H1 (cell line): ENCODE results near the gene SLC1A5. TPM values are rescaled to one million over a fixed set of nuclear protein-coding genes. Genes with fewer than 3 reads are reported as not detected.
A peak's percentile ranks its signal among the peaks of the same experiment; 100 is the strongest.

Experiments
- CTCF ChIA-PET: fragments of 300-600 bp; sonication (Branson Sonifier 250); formaldehyde crosslinking; loops from one replicate; lab custom pipeline; 2021; ENCODE audit not compliant: partially characterized antibody; lab: Charles Lee
- POLR2A ChIA-PET: fragments of 300-600 bp; sonication (Branson Sonifier 250); formaldehyde crosslinking; loops from one replicate; lab custom pipeline; 2021; ENCODE audit warnings: inconsistent platforms; ENCODE audit not compliant: partially characterized antibody; lab: Charles Lee
- DNase-seq, 2 experiments: peaks; one replicate each; pipeline versions ENCODE4 v3.0.0 to v3.0.0-alpha.2; 2010 to 2022; ENCODE audit warnings: low spot score in 2 of 2, low read depth in 1 of 2, mixed read lengths in 1 of 2
- FAIRE-seq: peaks from 2 replicates; lab custom pipeline; 2011; peaks lifted over from hg19 to GRCh38; lab: Jason Lieb, UNC
- H2AFZ ChIP-seq: 2 replicates; pipeline ENCODE4 v1.8.1; 2012; ENCODE audit warnings: low read length, inconsistent platforms
- H2AK5ac ChIP-seq: 2 replicates; pipeline ENCODE4 v1.6.1; 2013; ENCODE audit warnings: low read depth, low read length
- H2BK120ac ChIP-seq: replicated peaks from 2 replicates; pipeline ENCODE3; 2013; ENCODE audit warnings: low read depth, low read length, inconsistent platforms
- H2BK12ac ChIP-seq: 2 replicates; pipeline ENCODE4 v1.6.1; 2013; ENCODE audit warnings: low read depth, low read length
- H2BK15ac ChIP-seq: 2 replicates; pipeline ENCODE4 v1.6.1; 2013; ENCODE audit warnings: low read length
- H2BK20ac ChIP-seq: 2 replicates; pipeline ENCODE4 v1.6.1; 2013; ENCODE audit warnings: low read length
- H2BK5ac ChIP-seq: 2 replicates; pipeline ENCODE4 v1.6.1; 2013; ENCODE audit warnings: low read depth, low read length
- H3K14ac ChIP-seq: 2 replicates; pipeline ENCODE4 v1.6.1; 2013; ENCODE audit warnings: inconsistent platforms; ENCODE audit not compliant: insufficient read length
- H3K18ac ChIP-seq: 2 replicates; pipeline ENCODE4 v1.6.1; 2013; ENCODE audit warnings: low read length; ENCODE audit errors: extremely low read depth
- H3K23ac ChIP-seq: 2 replicates; pipeline ENCODE4 v1.6.1; 2013; ENCODE audit warnings: inconsistent platforms; ENCODE audit not compliant: insufficient read length
- H3K23me2 ChIP-seq: 2 replicates; pipeline ENCODE4 v1.6.1; 2013; ENCODE audit warnings: low read depth, low read length
- H3K27ac ChIP-seq: 2 replicates; pipeline ENCODE4 v1.6.1; 2011; ENCODE audit warnings: low read depth, low read length, inconsistent platforms
- H3K27me3 ChIP-seq, 4 experiments: replicated peaks in 1 of 4; 1 replicate in 1 of 4; 2 replicates in 3 of 4; pipeline versions ENCODE4 v1.6.1 to v1.8.1; 2011 to 2013; ENCODE audit warnings: low read length in 3 of 4, mild to moderate bottlenecking in 3 of 4, inconsistent platforms in 2 of 4, mixed read lengths in 2 of 4, moderate library complexity in 1 of 4; ENCODE audit not compliant: control insufficient read depth in 3 of 4, insufficient read depth in 3 of 4; ENCODE audit errors: extremely low read depth in 1 of 4
- H3K36me3 ChIP-seq, 4 experiments: 2 replicates each; pipeline versions ENCODE4 v1.6.1 to v1.8.1; 2011 to 2013; ENCODE audit warnings: mild to moderate bottlenecking in 4 of 4, low read length in 3 of 4, moderate library complexity in 2 of 4, control low read depth in 1 of 4, inconsistent platforms in 1 of 4; ENCODE audit not compliant: insufficient read depth in 4 of 4, control insufficient read depth in 2 of 4
- H3K4ac ChIP-seq: replicated peaks from 2 replicates; pipeline ENCODE3; 2013; ENCODE audit warnings: low read length, low read depth, mixed read lengths, inconsistent platforms; ENCODE audit not compliant: insufficient read length
- H3K4me1 ChIP-seq, 4 experiments: replicated peaks in 1 of 4; 1 replicate in 1 of 4; 2 replicates in 3 of 4; pipeline versions ENCODE4 v1.6.1 to v1.8.1; 2011 to 2013; ENCODE audit warnings: low read length in 3 of 4, inconsistent platforms in 2 of 4, mixed read lengths in 1 of 4; ENCODE audit not compliant: insufficient read depth in 4 of 4, control insufficient read depth in 3 of 4
- H3K4me2 ChIP-seq, 2 experiments: 2 replicates each; pipeline versions ENCODE4 v1.6.1 to v1.8.1; 2011 to 2013; ENCODE audit warnings: low read depth in 2 of 2, low read length in 2 of 2, control low read depth in 1 of 2, inconsistent platforms in 1 of 2, mild to moderate bottlenecking in 1 of 2; ENCODE audit not compliant: insufficient read depth in 1 of 2
- H3K4me3 ChIP-seq, 4 experiments: fragments of 200-600, 300-600 bp in 1 of 4; sonication (generic), shearing (Covaris generic), sonication (Bioruptor Twin) in 1 of 4; 2 replicates each; pipeline versions ENCODE4 v1.5.1 to v1.8.1; 2011 to 2016; ENCODE audit warnings: low read length in 4 of 4, low read depth in 3 of 4, control low read depth in 2 of 4, inconsistent platforms in 2 of 4, mild to moderate bottlenecking in 2 of 4, mixed read lengths in 1 of 4, moderate library complexity in 1 of 4; ENCODE audit not compliant: insufficient read depth in 2 of 4; ENCODE audit errors: extremely low read depth in 1 of 4
- H3K56ac ChIP-seq: replicated peaks from 2 replicates; pipeline ENCODE3; 2013; ENCODE audit warnings: low read depth, mild to moderate bottlenecking, mixed read lengths, low read length, inconsistent platforms; ENCODE audit not compliant: insufficient read length
- H3K79me1 ChIP-seq: 2 replicates; pipeline ENCODE4 v1.6.1; 2013; ENCODE audit warnings: low read depth, low read length, control low read depth
- H3K79me2 ChIP-seq, 2 experiments: 2 replicates each; pipeline versions ENCODE4 v1.6.1 to v1.8.1; 2012 to 2013; ENCODE audit warnings: low read length in 2 of 2, mild to moderate bottlenecking in 2 of 2, inconsistent platforms in 1 of 2; ENCODE audit not compliant: insufficient read depth in 2 of 2, control insufficient read depth in 1 of 2
- H3K9ac ChIP-seq, 4 experiments: replicated peaks in 1 of 4; 1 replicate in 1 of 4; 2 replicates in 3 of 4; pipeline versions ENCODE4 v1.6.1 to v1.8.1; 2011 to 2013; ENCODE audit warnings: low read depth in 3 of 4, low read length in 3 of 4, control low read depth in 2 of 4, mild to moderate bottlenecking in 2 of 4, moderate library complexity in 2 of 4, inconsistent platforms in 1 of 4; ENCODE audit errors: extremely low read depth in 1 of 4
- H3K9me3 ChIP-seq, 2 experiments: 2 replicates each; pipeline versions ENCODE4 v1.6.1 to v1.8.1; 2012 to 2013; ENCODE audit warnings: mild to moderate bottlenecking in 2 of 2, moderate library complexity in 2 of 2, control low read depth in 1 of 2, inconsistent platforms in 1 of 2, low read depth in 1 of 2, low read length in 1 of 2, mixed read lengths in 1 of 2; ENCODE audit not compliant: insufficient read depth in 2 of 2
- H4K20me1 ChIP-seq, 2 experiments: replicated peaks in 1 of 2; 2 replicates each; pipeline versions ENCODE3 to v1.8.1; 2011 to 2013; ENCODE audit warnings: inconsistent platforms in 2 of 2, low read length in 2 of 2, mild to moderate bottlenecking in 1 of 2; ENCODE audit not compliant: insufficient read depth in 2 of 2, control insufficient read depth in 1 of 2
- H4K5ac ChIP-seq: 2 replicates; pipeline ENCODE4 v1.6.1; 2013; ENCODE audit warnings: low read length, low read depth, mixed read lengths, inconsistent platforms; ENCODE audit not compliant: insufficient read length
- H4K8ac ChIP-seq: 2 replicates; pipeline ENCODE4 v1.8.0; 2013; ENCODE audit warnings: mild to moderate bottlenecking, moderate library complexity, low read length, inconsistent platforms; ENCODE audit not compliant: insufficient read depth; ENCODE audit errors: extremely low read depth
- H4K91ac ChIP-seq: replicated peaks from 2 replicates; pipeline ENCODE3; 2013; ENCODE audit warnings: low read length, mixed read lengths, inconsistent platforms; ENCODE audit not compliant: insufficient read length
- EZH2 ChIP-seq: fragments of 200-600 bp; sonication (generic); IDR thresholded peaks from 2 replicates; pipeline ENCODE4 v1.7.1; 2012; ENCODE audit warnings: low read depth, mild to moderate bottlenecking, moderate library complexity, low read length, inconsistent platforms; ENCODE audit not compliant: severe bottlenecking
- GTF2F1 ChIP-seq: IDR thresholded peaks from 2 replicates; pipeline ENCODE4 v1.6.1; 2012; ENCODE audit warnings: low read depth, low read length, improper control_type of control experiment, borderline replicate concordance
- HDAC2 ChIP-seq, 2 experiments: fragments of 300-600 bp in 1 of 2; sonication (generic) in 1 of 2; IDR thresholded peaks; 2 replicates each; pipeline ENCODE4 v1.6.1; 2011 to 2012; ENCODE audit warnings: low read depth in 2 of 2, low read length in 2 of 2, mild to moderate bottlenecking in 2 of 2, moderate library complexity in 2 of 2, borderline replicate concordance in 1 of 2, inconsistent platforms in 1 of 2
- HDAC6 ChIP-seq: IDR thresholded peaks from one replicate; pipeline ENCODE4 v1.7.1; 2012; ENCODE audit warnings: low read depth, mild to moderate bottlenecking, inconsistent platforms, low read length, moderate library complexity
- NANOG ChIP-seq: IDR thresholded peaks from 2 replicates; pipeline ENCODE4 v1.6.1; 2011; ENCODE audit warnings: low read length, low read depth, mild to moderate bottlenecking, inconsistent platforms; ENCODE audit not compliant: insufficient read depth, poor library complexity, severe bottlenecking
- PHF8 ChIP-seq: fragments of 200-600 bp; sonication (generic); conservative IDR thresholded peaks from 2 replicates; pipeline ENCODE4 v1.7.1; 2012; ENCODE audit warnings: low read depth, mild to moderate bottlenecking, inconsistent platforms, low read length, moderate library complexity
- RNF2 ChIP-seq: fragments of 200-900, 300-1000 bp; sonication (generic); IDR thresholded peaks from 2 replicates; pipeline ENCODE4 v1.7.1; 2016; ENCODE audit warnings: borderline replicate concordance, low read depth, mild to moderate bottlenecking, antibody characterized with exemption, low read length; ENCODE audit not compliant: poor library complexity, severe bottlenecking; ENCODE audit errors: missing control alignments
- SIN3A ChIP-seq, 2 experiments: IDR thresholded peaks in 1 of 2; conservative IDR thresholded peaks in 1 of 2; 2 replicates each; pipeline ENCODE4 v1.6.1; 2011 to 2012; ENCODE audit warnings: low read length in 2 of 2, improper control_type of control experiment in 1 of 2, low read depth in 1 of 2, mild to moderate bottlenecking in 1 of 2
- SIX5 ChIP-seq: IDR thresholded peaks from 2 replicates; pipeline ENCODE4 v1.6.1; 2011; ENCODE audit warnings: mild to moderate bottlenecking, low read depth, low read length
- WGBS, 2 experiments: shearing (Covaris generic) in 1 of 2; methylation state at CpG; one replicate each; pipeline versions ENCODE4 v1.1.6 to v1.1.7; 2013 to 2015; ENCODE audit warnings: low lambda C conversion rate in 2 of 2, mixed read lengths in 2 of 2, inconsistent platforms in 1 of 2, low coverage in 1 of 2, missing lambda C conversion rate in 1 of 2; ENCODE audit not compliant: insufficient replicate concordance in 2 of 2, insufficient coverage in 1 of 2, insufficient read length in 1 of 2; ENCODE audit errors: extremely low coverage in 1 of 2, missing lambda C conversion rate in 1 of 2; 5-methylcytosine and 5-hydroxymethylcytosine counted together
- polyA plus RNA-seq, 7 experiments: library from polyadenylated mRNA; depleted of rRNA in 3 of 7; stranded (reverse) in 5 of 7; unstranded in 2 of 7; fragments of >200 nt in 5 of 7; fragments of 200-250 nt in 2 of 7; gene quantifications; 1 replicate in 5 of 7; 2 replicates in 1 of 7; 4 replicates in 1 of 7; pipeline versions ENCODE4 v1.2.1 to v1.2.3, GENCODE V29; 2011 to 2013; ENCODE audit warnings: missing spikeins in 2 of 7, mixed read lengths in 2 of 7
- total RNA-seq: library from RNA; stranded (reverse); fragmentation: NEBNext Ultra II Directional; extraction: Animal tissue kit (Norgen Biotek cat#: 25700); gene quantifications from 2 replicates; pipeline ENCODE4 v1.2.1, GENCODE V29; 2021
- TF ChIP-seq, protein P1 (sequence below): IDR thresholded peaks from 2 replicates; pipeline ENCODE4 v1.6.1; 2012; ENCODE audit warnings: inconsistent platforms

Gene SLC1A5
- total and polyA plus RNA-seq, 2 of the 8 experiments (the other 6 are each of a cell fraction or from before 2014, with no cell fraction given) = 291 to 351 TPM

DNA sequence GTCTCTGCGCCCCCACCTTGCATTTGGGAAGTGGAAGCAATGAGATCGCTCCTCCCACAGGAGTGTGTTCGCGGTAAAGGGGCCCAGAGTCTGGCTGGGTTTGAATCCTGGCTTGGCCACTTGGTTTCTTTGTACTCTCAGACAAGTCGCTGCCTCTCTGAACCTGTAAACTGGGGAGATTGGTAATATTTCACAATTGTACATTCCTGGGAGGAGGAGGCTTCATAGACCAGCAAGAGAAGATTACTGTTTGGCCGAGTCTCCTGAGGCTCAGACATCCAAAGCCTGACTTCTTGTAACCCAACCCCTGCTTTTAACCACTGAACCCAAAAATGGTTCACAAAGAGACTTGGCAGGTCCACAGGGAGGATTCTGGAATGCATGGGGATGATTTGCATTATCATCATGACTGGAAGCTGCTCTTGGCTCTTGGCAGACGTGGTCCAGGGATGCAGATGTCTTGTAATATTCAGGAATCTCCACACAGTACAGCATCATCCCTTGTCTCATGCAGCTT is 28.5 kb downstream of the SLC1A5 start:
- Histone ChIP-seq H3K23me2 (no peaks in the 10 kb centered on the region), H2AFZ (no peak overlapping the region), H2BK12ac (no peak overlapping the region), H2BK20ac (no peak overlapping the region), H3K9ac (0 out of 7 replicates have a peak overlapping the region, but pooled peaks of 1 of the 4 experiments have one; percentile 5), H3K4me3 (no peak overlapping the region), H4K91ac (no peak overlapping the region), H3K36me3 (peaks cover 0 to 16% (median 3%) of the 10 kb centered on the region in 4 experiments; a peak in 4 of 8 replicates), H3K79me2 (no peaks in the 10 kb centered on the region), H3K27ac (no peak overlapping the region), H3K23ac (no peak overlapping the region), H2BK120ac (no peak overlapping the region), H4K5ac (no peak overlapping the region), H2AK5ac (no peak overlapping the region), H3K4me1 (peaks cover 0 to 5% (median 0%) of the 10 kb centered on the region in 4 experiments; a peak in 4 of 7 replicates), H3K4ac (no peak overlapping the region), H3K56ac (no peak overlapping the region), H2BK5ac (no peak overlapping the region), H4K8ac (no peak overlapping the region), H3K79me1 (no peaks in the 10 kb centered on the region), H3K9me3 (no peaks in the 10 kb centered on the region; a peak in 1 of 4 replicates), H3K4me2 (no peak overlapping the region), H3K14ac (no peak overlapping the region), H4K20me1 (peaks cover 6 to 7% of the 10 kb centered on the region in 2 experiments), H2BK15ac (no peak overlapping the region), H3K18ac (no peak overlapping the region), H3K27me3 (no peaks in the 10 kb centered on the region)
- TF ChIP-seq PHF8 = no peak
- TF ChIP-seq, protein P1, sequence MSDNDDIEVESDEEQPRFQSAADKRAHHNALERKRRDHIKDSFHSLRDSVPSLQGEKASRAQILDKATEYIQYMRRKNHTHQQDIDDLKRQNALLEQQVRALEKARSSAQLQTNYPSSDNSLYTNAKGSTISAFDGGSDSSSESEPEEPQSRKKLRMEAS = no peak
- TF ChIP-seq SIX5 = no peak
- no peak for TF ChIP-seq HDAC2 (IDR thresholded peaks at IDR 0.05; ENCODE audit: borderline replicate concordance in 1 of 2, low read depth in 2 of 2, low read length in 2 of 2)
- TF ChIP-seq EZH2 = no peak
- TF ChIP-seq NANOG = no peak
- TF ChIP-seq RNF2 = no peak
- no peak for TF ChIP-seq GTF2F1
- TF ChIP-seq HDAC6 = no peak
- TF ChIP-seq SIN3A (conservative IDR thresholded peaks at IDR 0.05 in 1 of 2, IDR thresholded peaks at IDR 0.05 in 1 of 2; ENCODE audit: low read depth in 1 of 2, low read length in 2 of 2) = no peak
- ChIA-PET CTCF (interaction anchor here (1.0 to 1.5 kb wide), 4 partner anchors 12 to 72 kb away, joined by 3 to 5 read pairs (median 4); no protein-coding TSS in a partner anchor), POLR2A (interaction anchor here (1.0 to 4.0 kb wide), 4 partner anchors 13 to 81 kb away, joined by 3 to 14 read pairs (median 5); partner anchors contain the start of gene SLC1A5)
- FAIRE-seq (no peak), DNase-seq (no peak)
- 75% methylated on average over 7 of the region's 7 CpGs; no CpG with 5 or more reads in 1 of the 2 experiments for WGBS, 2 experiments
